Neutrophil (primary cell): ENCODE data around the gene DENND5B.
"Not testable (repeated sequence)": the region's sequence is repeated elsewhere in the genome, so short reads cannot be mapped to it uniquely, and the experiment has no call there.

Experiments used
- H3K27ac ChIP-seq: fragments of 200-600 bp; sonication (generic); 2 replicates; pipeline ENCODE4 v1.5.1; 2016; ENCODE audit warnings: mild to moderate bottlenecking, moderate library complexity
- H3K27me3 ChIP-seq: fragments of 200-600 bp; sonication (generic); 2 replicates; pipeline ENCODE4 v1.6.0; 2016; ENCODE audit warnings: mild to moderate bottlenecking
- H3K36me3 ChIP-seq: fragments of 200-600 bp; sonication (generic); 2 replicates; pipeline ENCODE4 v1.5.1; 2017
- H3K4me1 ChIP-seq, 2 experiments: fragments of 200-600 bp in 1 of 2; sonication (generic) in 1 of 2; 1 replicate in 1 of 2; 2 replicates in 1 of 2; pipeline versions ENCODE4 v1.5.1 to v1.6.1; 2013 to 2016; ENCODE audit warnings: low read depth in 1 of 2, low read length in 1 of 2, mild to moderate bottlenecking in 1 of 2, moderate library complexity in 1 of 2; ENCODE audit not compliant: control insufficient read depth in 1 of 2, insufficient read depth in 1 of 2
- H3K4me3 ChIP-seq, 2 experiments: fragments of 200-600 bp in 1 of 2; sonication (generic) in 1 of 2; 1 replicate in 1 of 2; 2 replicates in 1 of 2; pipeline ENCODE4 v1.5.1; 2013 to 2016; ENCODE audit warnings: low read depth in 1 of 2, low read length in 1 of 2, mild to moderate bottlenecking in 1 of 2, moderate library complexity in 1 of 2
- H3K9me3 ChIP-seq: fragments of 200-600 bp; sonication (generic); 2 replicates; pipeline ENCODE4 v1.5.1; 2016
- CTCF ChIP-seq: fragments of 200-600 bp; sonication (generic); IDR thresholded peaks from 2 replicates; pipeline ENCODE4 v1.5.1; 2016; ENCODE audit warnings: antibody characterized with exemption

Gene DENND5B

GRCh38 chr12:31574803-31575575, 15.9 kb downstream of the DENND5B start:
- Histone ChIP-seq H3K36me3 (no peaks in the 10 kb centered on the region), H3K27me3 (no peaks in the 10 kb centered on the region), H3K4me1 (no peaks in the 10 kb centered on the region), H3K9me3 (no peaks in the 10 kb centered on the region), H3K4me3 (no peak overlapping the region), H3K27ac (no peak overlapping the region)
- TF ChIP-seq CTCF, result no peak

- H3K4me3 ChIP-seq, H3K36me3 ChIP-seq, H3K27ac ChIP-seq, H3K9me3 ChIP-seq, H3K4me1 ChIP-seq, H3K27me3 ChIP-seq: not testable (repeated sequence)
Measured at GRCh38 chr12:31574367-31574766, 16.6 kb downstream of the DENND5B start.

GRCh38 chr12:31572900-31573600, 17.9 kb downstream of the DENND5B start:
- H3K36me3 ChIP-seq, result no peaks in the 10 kb centered on the region
- H3K27ac ChIP-seq, result no peak overlapping the region
- H3K4me1 ChIP-seq, result no peaks in the 10 kb centered on the region
- no peak for TF ChIP-seq CTCF
- no peaks in the 10 kb centered on the region for H3K27me3 ChIP-seq
- H3K9me3 ChIP-seq, result no peaks in the 10 kb centered on the region
- H3K4me3 ChIP-seq, result no peak overlapping the region

- H3K4me1 ChIP-seq, result no peaks in the 10 kb centered on the region
Measured at GRCh38 chr12:31570880-31571279, 20.1 kb downstream of the DENND5B start.

GRCh38 chr12:31569517-31569916, 21.4 kb downstream of the DENND5B start:
- H3K4me3 ChIP-seq, H3K27ac ChIP-seq, H3K36me3 ChIP-seq, H3K9me3 ChIP-seq, H3K4me1 ChIP-seq, H3K27me3 ChIP-seq: not testable (repeated sequence)

More at GRCh38 chr12:31570880-31571279, 20.1 kb downstream of the DENND5B start:
- Histone ChIP-seq H3K9me3 (no peaks in the 10 kb centered on the region), H3K27me3 (no peaks in the 10 kb centered on the region), H3K27ac (no peak overlapping the region), H3K36me3 (no peaks in the 10 kb centered on the region), H3K4me3 (no peak overlapping the region)
- no peak for TF ChIP-seq CTCF

- Histone ChIP-seq H3K4me3 (no peak overlapping the region), H3K4me1 (no peaks in the 10 kb centered on the region), H3K36me3 (no peaks in the 10 kb centered on the region), H3K9me3 (no peaks in the 10 kb centered on the region), H3K27ac (no peak overlapping the region), H3K27me3 (no peaks in the 10 kb centered on the region)
- no peak for TF ChIP-seq CTCF
Measured at GRCh38 chr12:31568498-31568897, 22.4 kb downstream of the DENND5B start.
